Fibroblast of upper back skin (primary cell): ENCODE data around the gene KRT1.
"Not testable (repeated sequence)": the region's sequence is repeated elsewhere in the genome, so short reads cannot be mapped to it uniquely, and the experiment has no call there.

Experiments
- DNase-seq: peaks from one replicate; pipeline ENCODE4 v3.0.0-alpha.2; 2013

Gene KRT1

DNA sequence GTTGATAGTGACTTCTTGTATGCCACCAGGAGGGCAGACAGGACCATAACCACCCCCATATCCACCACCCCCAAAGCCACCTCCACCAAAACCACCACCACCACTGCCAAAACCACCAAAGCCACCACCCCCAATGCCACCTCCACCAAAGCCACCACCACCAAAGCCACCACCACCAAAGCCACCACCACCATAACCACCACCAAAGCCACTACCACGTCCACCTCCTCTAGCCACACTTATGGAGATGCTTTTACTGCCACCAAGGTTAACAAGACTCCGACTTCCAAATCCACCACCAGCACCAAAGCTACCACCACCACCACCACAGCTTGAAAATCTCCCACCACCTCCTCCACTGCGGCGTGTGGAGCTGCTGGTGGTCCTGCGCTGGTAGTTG is 332 bp downstream of the KRT1 start:
- no peak for DNase-seq

DNA sequence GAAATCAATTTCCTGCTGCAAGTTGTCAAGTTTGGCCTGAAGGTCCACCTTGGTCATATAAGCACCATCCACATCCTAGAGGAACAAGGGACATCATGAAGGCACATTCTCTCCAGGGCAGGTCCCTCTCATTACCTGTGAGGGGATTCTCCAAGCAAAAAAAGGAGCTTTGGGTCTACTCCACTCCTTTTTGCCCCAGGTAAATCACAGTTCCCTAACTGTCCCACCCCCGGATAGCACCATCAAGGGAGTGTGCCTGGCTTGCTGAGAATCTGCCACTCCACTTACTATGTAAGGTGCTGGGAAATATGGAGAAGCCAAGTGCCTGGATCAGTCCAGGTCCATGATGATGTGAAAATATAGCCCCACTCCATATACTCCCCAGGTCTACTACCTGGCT is 2.5 kb downstream of the KRT1 start:
- no peak for DNase-seq

DNA sequence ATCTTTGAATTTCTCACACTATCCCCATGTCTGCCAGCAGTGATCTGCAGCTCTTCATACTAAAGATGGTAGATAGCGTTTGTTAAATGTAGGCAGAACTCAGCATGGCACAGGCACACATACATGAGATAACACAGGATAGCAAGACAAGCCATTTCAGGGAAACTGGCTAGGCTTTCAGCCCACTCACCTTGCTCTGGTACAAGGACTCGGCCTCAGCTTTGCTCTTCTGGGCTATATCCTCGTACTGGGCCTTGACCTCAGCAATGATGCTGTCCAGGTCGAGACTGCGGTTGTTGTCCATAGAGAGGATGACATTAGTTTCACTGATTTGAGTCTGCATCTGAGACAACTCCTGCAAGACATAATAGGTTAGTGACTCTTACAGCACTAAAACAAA is 3.1 kb downstream of the KRT1 start:
- no peak for DNase-seq

DNA sequence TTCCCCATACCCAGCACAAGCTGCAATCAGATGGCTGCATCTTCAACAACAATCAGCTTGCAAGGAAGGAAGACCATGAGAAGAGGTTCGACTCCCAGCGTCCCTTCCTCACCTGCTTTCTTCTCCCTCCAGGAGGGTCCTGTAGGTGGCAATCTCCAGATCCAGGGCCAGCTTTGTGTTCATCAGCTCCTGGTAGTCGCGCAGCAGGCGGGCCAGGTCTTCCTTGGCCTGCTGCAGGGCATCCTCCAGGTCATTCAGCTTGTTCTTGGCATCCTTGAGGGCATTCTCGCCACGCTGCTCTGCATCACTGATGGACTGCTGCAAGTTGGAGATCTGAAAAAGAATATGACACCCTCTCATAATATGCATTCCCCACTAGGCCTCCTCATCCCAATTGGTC is 4.0 kb downstream of the KRT1 start:
- no peak for DNase-seq

DNA sequence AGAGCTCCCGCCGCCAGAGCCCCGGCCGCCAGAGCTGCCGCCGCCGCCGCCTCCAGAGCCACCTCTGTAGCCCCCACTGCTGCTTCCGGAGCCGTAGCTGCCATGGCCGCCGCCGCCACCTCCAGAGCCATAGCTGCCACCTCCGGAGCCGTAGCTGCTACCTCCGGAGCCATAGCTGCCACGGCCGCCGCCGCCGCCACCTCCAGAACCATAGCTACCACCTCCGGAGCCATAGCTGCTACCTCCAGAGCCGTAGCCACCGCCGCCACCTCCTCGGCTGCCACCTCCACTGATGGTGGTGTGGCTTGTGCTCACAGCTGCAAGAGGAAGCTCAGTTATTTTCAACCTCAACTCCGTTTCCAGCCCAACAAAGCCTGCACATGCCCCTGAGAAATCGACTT is 4.9 kb downstream of the KRT1 start:
- DNase-seq, result no peak

DNA sequence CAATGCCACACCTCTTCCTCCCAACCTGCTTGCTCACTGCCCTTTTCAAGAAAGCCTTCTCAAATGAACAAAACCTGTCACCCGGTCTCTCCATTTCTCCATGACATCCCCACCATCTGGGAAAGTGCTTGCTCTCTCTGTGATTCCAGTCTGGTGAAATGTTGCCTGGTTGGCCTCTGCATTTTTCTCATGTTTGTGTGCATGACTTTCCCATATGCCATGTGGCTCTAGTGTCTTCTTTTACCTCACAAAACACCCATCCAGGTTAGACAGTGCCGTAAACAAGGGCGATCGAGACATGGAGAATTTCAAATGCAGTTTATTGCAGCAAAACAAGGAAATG is 5.8 kb downstream of the KRT1 start:
- no peak for DNase-seq

DNA sequence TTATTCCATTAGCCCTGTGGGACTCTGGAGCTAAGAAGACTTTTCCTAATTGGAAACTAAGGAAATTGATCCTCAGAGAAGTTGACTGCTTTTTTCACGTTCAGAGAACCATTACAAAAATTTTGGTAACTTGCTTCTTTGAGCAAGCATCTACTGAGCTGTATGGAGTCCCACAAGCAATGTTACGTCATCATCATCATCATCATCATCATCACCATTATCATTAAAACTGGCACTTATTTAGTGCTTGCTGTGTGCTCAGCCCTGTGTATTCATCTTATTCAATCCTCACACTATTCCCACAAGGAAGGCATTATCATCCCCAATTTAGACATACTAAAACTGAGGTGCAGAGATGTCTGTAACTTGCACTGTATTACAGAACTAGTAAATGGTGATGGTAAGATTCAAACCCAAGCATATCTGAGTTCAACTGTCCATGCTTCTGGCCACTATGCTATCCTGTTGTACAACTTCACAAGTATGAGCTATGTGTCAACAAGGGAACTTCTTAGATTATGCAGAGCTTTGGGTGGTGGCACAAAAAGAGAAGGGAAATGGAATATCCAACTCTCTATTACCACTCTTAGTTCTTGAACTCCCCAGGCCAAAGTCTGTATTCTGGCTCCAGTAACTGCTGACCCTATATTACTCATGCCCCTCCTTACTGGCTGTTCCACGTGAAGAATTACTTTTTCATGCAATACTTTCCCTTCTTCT is 6.3 kb downstream of the KRT1 start:
- no peak for DNase-seq

DNA sequence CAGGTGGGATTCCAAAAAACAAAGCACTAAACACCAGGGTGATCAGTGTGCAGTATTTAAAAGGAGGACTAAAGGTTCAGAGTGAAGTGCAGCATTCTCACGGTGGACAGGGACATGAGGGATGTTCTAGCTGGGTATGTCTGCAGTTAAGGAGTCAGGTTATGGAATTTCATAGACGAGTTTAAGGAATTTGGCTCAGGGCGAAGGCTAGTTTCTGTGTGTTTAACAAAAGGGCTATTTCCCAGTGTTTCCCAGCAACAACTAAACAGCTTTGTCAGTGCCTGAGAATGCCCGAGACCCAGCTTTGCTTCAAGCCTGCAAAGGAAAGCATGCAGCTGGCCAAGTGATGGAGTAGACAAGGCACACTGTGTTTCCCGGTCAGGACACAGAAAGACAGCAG is 7.0 kb downstream of the KRT1 start:
- no peak for DNase-seq

DNA sequence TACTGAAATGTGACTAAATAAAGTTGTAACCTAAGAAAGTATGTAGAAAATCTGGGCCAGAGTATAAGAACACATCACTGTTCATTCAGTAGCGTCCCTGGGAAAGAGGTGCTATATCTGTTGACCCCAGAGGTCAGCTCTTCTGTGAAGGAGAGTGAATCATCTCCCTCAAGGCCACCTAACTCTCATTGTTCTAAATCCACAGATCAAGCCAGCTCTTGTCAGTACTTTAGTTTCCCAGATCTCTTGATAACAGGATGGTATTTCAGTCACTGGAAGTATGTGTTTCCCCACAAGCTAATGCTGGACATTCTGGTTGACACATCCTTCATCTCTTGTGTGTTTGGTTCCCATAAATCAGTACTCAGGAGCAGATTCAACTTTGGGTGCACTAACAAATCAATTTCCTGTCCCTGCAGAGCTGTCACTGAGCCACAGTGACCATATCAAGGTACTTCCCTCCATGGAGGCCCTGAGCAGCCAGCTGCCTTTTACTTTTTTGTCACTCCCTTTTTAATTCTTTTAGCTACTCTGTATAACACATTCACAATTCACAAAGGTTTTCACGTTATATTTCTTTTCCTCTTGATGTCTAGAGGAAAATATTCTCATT is 7.8 kb downstream of the KRT1 start:
- DNase-seq, result no peak

DNA sequence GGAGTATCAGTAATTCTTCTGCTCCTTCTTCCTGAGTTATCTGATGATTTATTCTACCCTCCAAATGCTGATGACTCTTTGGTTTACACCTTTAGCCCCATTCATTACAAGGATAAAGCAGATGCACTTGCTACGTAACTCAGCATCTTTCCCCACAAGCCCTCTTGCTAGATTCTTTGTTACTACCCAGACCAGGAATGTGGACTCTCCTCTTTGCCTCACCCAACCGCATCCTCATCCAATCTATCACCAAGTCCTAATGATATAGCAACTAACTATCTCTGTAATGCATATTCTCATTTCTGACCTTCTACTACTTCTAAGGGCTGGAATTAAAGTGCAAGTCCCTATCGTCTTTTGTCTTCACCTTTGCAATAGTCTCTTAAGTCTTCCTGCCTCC is 9.2 kb downstream of the KRT1 start:
- no peak for DNase-seq

DNA sequence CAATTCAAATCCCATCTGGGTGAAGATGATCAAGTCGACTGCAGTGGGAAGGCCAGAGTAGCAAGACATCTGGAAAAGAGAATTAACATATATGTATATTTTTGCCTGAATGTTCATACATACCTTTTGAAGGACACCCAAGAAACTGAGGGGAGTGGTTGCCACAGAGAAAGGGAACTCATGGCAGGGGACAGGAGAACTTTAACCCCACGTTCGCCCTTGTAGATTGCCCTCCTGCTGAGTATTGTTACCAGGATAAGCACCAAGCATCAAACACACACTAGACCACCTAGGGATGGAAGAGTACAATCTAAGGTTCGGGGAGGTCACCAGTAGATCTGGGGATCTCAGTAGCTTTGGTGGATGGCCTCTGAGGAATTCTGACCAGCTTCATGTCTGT is 9.7 kb downstream of the KRT1 start:
- DNase-seq, result no peak

DNA sequence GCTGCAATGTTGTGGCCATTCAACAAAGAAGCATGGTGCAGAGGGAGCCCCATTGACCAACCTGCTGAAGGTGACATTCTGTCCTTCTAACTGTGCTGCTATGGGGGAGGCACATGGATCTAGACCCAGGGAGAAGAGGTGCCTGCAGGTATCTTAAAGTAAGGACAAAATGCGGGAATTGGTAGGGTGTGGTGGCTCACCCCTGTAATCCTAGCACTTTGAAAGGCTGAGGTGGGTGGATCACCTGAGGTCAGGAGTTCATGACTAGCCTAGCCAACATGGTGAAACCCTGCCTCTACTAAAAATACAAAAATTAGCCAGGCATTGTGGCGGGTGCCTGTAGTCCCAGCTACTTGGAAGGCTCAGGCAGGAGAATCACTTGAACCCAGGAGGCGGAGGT is 10.3 kb downstream of the KRT1 start:
- DNase-seq, result not testable (repeated sequence)

DNA sequence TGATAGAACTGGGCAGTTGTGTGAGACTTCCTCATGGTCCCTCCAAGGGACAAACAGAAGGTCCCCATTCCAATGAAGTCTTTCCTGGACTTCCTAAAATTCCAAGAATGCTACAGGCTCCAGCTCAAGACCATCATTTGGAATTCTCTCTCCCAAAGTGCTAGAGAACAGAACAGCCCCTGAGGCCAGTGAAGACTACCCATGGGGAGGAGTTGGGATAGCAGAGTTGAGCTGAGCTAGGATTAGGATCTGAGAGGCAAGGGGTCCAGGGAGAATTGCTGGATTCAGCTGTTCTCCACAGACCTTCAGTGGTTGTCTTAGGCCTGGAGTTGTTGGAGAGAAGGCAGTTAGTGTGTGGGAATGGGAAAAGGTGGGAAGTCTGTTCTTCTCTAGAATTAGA is 10.8 kb downstream of the KRT1 start:
- no peak for DNase-seq

DNA sequence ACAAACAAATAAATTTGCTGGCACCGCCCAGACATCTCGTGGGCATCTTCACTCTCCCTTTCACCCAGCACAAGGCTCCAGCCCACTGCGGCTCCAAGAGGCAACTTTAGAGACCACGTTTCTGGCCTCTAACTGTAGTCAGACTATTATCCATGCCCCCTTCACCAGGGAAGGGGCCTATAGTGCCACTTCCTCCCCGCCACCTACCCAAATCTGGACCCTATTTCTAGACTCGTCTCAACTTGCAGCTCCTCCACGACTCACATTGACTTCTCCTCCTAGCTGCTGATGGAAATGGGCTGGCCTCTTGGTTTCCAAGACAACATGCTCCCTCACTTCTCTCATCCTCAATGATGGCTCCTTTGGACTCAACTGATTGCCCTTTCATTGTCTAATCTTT is 12.3 kb downstream of the KRT1 start:
- DNase-seq, result no peak

DNA sequence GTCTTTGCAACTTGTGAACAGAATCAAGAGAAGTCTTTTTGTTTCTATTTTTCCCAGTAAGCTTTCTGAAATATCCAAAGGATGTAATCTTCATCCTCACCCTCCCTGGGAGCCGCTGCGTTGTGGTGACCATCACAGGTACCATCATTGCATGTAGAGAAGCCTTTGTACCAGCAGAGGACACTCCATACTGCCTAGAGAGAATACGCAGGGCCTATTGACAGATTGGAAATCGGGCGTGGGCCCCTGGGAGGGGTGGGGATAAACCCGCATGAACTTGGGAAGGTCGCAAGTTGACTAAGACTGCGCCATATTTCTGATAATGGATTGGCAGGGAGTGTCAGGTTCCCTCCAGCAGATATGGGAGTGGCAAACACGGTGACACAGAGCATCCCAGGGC is 12.7 kb downstream of the KRT1 start:
- no peak for DNase-seq

DNA sequence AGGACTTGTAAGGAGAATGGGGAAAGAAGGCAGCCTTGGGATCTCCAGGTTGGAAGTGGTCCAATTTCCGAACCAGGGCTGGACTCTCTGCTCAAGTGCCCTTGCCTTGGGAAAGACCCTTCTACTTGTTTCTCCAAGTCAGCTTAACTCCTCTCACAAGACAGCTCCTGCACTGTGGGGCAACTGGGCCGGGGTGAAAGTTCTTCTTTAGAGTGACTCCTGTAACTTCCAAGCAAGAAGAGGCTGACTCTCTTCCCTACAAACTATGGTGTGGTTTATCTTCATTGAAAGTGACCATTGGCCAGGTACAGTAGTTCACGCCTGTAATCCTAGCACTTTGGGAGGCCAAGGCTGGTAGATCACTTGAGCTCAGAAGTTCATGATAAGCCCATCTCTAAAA is 13.7 kb downstream of the KRT1 start:
- DNase-seq, result no peak

DNA sequence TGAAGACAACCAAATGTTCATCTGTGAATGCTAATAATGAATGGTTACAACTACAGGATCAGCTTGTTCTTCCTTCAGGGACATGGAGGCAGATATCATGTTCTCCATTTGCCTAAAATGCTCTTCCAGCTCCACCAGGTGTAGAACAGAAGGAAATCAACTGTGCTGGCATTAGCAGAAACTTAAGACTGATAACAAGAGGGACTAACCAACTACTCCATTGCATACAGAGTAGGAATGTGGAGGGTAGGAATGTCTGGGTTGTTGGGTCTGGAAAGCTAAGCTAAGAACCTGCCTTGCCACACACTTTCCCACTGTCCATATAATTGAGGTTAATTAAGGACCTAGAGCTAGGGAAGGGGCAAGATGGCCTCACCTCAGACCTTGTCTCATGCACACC is 16.8 kb downstream of the KRT1 start:
- DNase-seq, result no peak

DNA sequence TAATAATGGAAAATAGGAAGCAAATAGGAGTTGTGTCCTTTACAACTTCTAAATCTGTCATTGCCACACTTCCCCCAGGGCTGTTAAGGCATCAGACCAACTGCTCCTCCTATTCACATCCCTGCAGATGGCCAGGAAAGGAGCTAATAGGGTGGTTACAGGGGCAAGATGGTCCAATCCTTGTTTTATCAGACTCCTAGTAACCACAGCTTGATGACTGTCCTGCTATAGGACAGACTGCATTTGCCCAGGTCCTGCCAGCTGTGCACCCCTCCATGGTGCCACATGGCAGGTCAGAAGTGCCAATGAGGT is 17.3 kb downstream of the KRT1 start:
- DNase-seq, result no peak

DNA sequence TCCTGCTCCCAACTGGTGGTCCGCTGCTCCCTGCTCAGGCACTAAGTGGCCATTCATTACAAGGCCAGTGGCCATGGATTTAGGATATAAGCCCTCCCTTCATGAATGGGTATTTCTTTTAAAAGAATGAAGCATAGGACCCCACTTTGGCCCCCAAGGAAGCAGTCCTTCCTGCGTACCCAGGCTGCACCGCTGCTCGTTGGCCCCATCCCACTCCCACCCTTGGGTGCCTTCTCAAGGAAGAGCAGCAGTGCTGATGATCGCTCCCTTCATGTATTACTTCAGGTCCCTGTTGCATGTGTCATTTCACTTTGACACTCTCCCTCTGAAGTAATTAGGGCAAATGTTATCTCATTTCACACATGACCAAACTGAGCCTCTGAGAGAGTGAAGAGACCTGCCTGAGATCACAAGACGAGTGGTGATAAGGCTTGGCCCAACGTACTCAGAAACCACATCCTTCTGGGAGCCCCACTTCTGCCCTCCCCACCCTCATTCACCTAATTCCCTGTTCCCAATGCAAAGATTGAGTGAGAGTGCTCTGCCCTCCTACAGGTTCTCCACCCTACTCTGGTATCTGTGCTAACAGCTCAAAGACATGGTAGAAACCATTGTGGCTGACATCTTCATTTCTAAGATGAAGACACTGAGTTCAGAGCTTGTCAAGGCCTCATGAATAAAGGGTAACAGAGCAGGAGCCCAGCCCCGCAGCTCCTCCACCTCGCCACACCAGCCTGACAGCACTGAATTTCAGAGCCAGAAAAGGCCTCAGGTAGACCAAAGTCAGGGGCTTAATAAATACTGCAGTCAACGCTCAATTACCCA is 17.9 kb downstream of the KRT1 start:
- DNase-seq, result no peak

DNA sequence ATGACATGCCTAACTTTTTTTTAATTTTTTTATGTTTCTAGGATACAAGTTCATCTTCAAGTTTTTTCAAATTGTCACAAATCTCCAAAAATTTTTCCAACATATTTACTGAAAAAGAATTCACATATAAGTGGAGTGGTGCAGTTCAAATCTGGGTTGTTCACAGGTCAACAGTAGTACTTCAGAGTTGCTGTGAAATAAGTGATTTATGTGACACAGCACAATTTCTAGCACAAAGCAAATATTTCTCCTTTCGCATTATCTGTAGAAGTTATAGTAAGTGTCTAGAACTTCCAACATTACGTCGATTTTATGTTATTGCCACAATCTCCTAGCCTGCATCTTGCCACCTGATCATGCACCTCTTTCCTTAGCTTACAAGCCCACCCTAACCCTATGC is 18.5 kb downstream of the KRT1 start:
- no peak for DNase-seq

DNA sequence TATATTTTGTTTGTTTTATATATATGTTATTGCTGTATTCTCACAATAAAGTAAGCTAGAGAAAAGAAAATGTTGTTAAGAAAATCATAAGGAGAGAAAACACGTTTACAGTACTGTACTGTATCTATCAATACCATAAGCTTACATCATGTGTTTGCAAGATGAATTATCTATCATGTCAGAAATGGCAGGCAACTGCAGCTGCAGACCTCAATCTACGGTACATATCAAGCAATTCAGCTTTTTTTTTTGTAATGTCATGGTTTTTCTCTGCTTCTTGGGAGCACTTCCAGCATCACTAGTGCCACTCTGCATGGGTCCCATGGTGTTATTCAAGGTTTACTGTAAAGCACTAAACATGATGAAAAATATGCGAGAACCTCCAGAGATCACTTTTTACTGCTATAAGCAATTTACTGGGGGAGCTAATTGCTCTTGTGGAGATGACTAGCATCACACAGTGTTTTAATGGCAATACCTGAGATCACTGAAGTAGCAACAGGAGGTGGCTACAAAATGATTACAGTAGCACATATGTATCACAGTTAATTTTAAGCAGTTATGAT is 19.2 kb downstream of the KRT1 start:
- no peak for DNase-seq

DNA sequence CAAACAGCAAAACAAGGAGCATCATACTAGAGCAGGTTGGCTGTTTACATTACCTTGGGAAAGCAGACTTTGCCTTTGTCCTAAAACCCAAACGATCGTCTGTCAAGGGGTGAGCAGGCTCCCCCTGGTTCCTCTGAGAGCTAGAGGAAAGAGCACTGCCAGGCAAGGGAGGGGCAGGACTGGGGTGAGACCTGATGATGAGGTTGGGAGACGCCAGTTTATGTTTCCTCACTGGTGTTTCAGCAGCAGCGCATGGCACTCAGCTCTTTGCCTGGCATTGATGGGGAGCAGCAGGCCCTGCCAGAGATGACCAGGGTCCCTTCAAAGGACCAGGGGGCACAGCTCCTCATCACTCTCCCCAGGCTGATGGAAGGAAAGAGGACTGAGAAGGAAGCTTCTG is 20.3 kb downstream of the KRT1 start:
- no peak for DNase-seq

DNA sequence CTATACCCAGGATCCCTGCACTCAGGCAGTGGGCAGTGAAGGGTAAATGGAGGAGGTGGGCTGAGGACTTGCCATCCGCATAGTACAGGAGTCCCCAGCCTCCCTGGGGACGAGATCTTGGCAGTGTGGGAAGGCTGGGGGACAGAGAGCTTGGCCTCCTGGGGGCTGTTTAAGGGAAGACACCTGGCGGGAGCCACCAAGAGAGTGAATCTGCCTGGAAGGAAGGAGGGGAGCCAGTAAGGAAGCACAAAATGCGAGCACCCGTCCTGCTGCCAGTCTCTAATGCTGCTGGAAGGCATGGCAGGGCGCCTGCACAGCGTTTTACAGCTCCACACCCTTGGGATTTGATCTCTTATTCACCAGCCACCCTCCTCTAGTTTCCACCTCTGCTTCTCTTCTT is 20.8 kb downstream of the KRT1 start:
- DNase-seq, result no peak

DNA sequence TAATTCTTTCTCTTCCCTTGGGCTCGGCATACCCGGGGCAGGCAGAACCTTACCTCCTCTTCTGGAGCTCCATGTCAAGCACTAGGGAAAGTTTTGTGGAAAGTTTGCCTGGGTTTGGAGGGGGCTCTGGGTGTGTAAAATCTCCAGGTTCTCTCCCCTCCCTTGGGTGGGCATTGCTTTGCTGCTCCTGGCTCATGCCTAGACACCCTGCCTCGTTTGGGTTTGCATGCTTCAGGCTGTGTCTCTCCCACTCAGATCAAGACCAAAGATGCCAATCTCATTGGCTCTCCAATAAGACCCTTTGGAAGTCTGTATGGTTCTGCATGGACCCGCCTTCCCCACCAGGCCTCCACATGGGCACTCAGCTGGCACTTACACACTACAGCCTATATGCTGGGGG is 22.0 kb downstream of the KRT1 start:
- DNase-seq, result no peak
